H1 (cell line): ENCODE data around the gene PUS7L. TPM values are rescaled to one million over a fixed set of nuclear protein-coding genes. Genes with fewer than 3 reads are reported as not detected.

Source experiments
- CTCF ChIA-PET: fragments of 300-600 bp; sonication (Branson Sonifier 250); formaldehyde crosslinking; loops from one replicate; lab custom pipeline; 2021; ENCODE audit not compliant: partially characterized antibody; lab: Charles Lee
- POLR2A ChIA-PET: fragments of 300-600 bp; sonication (Branson Sonifier 250); formaldehyde crosslinking; loops from one replicate; lab custom pipeline; 2021; ENCODE audit warnings: inconsistent platforms; ENCODE audit not compliant: partially characterized antibody; lab: Charles Lee
- DNase-seq, 2 experiments: peaks; one replicate each; pipeline versions ENCODE4 v3.0.0 to v3.0.0-alpha.2; 2010 to 2022; ENCODE audit warnings: low spot score in 2 of 2, low read depth in 1 of 2, mixed read lengths in 1 of 2
- FAIRE-seq: peaks from 2 replicates; lab custom pipeline; 2011; peaks lifted over from hg19 to GRCh38; lab: Jason Lieb, UNC
- H2AFZ ChIP-seq: 2 replicates; pipeline ENCODE4 v1.8.1; 2012; ENCODE audit warnings: low read length, inconsistent platforms
- H2AK5ac ChIP-seq: 2 replicates; pipeline ENCODE4 v1.6.1; 2013; ENCODE audit warnings: low read depth, low read length
- H2BK120ac ChIP-seq: replicated peaks from 2 replicates; pipeline ENCODE3; 2013; ENCODE audit warnings: low read depth, low read length, inconsistent platforms
- H2BK12ac ChIP-seq: 2 replicates; pipeline ENCODE4 v1.6.1; 2013; ENCODE audit warnings: low read depth, low read length
- H2BK15ac ChIP-seq: 2 replicates; pipeline ENCODE4 v1.6.1; 2013; ENCODE audit warnings: low read length
- H2BK20ac ChIP-seq: 2 replicates; pipeline ENCODE4 v1.6.1; 2013; ENCODE audit warnings: low read length
- H2BK5ac ChIP-seq: 2 replicates; pipeline ENCODE4 v1.6.1; 2013; ENCODE audit warnings: low read depth, low read length
- H3K14ac ChIP-seq: 2 replicates; pipeline ENCODE4 v1.6.1; 2013; ENCODE audit warnings: inconsistent platforms; ENCODE audit not compliant: insufficient read length
- H3K18ac ChIP-seq: 2 replicates; pipeline ENCODE4 v1.6.1; 2013; ENCODE audit warnings: low read length; ENCODE audit errors: extremely low read depth
- H3K23ac ChIP-seq: 2 replicates; pipeline ENCODE4 v1.6.1; 2013; ENCODE audit warnings: inconsistent platforms; ENCODE audit not compliant: insufficient read length
- H3K23me2 ChIP-seq: 2 replicates; pipeline ENCODE4 v1.6.1; 2013; ENCODE audit warnings: low read depth, low read length
- H3K27ac ChIP-seq: 2 replicates; pipeline ENCODE4 v1.6.1; 2011; ENCODE audit warnings: low read depth, low read length, inconsistent platforms
- H3K27me3 ChIP-seq, 4 experiments: replicated peaks in 1 of 4; 1 replicate in 1 of 4; 2 replicates in 3 of 4; pipeline versions ENCODE4 v1.6.1 to v1.8.1; 2011 to 2013; ENCODE audit warnings: low read length in 3 of 4, mild to moderate bottlenecking in 3 of 4, inconsistent platforms in 2 of 4, mixed read lengths in 2 of 4, moderate library complexity in 1 of 4; ENCODE audit not compliant: control insufficient read depth in 3 of 4, insufficient read depth in 3 of 4; ENCODE audit errors: extremely low read depth in 1 of 4
- H3K36me3 ChIP-seq, 4 experiments: 2 replicates each; pipeline versions ENCODE4 v1.6.1 to v1.8.1; 2011 to 2013; ENCODE audit warnings: mild to moderate bottlenecking in 4 of 4, low read length in 3 of 4, moderate library complexity in 2 of 4, control low read depth in 1 of 4, inconsistent platforms in 1 of 4; ENCODE audit not compliant: insufficient read depth in 4 of 4, control insufficient read depth in 2 of 4
- H3K4ac ChIP-seq: replicated peaks from 2 replicates; pipeline ENCODE3; 2013; ENCODE audit warnings: low read length, low read depth, mixed read lengths, inconsistent platforms; ENCODE audit not compliant: insufficient read length
- H3K4me1 ChIP-seq, 4 experiments: replicated peaks in 1 of 4; 1 replicate in 1 of 4; 2 replicates in 3 of 4; pipeline versions ENCODE4 v1.6.1 to v1.8.1; 2011 to 2013; ENCODE audit warnings: low read length in 3 of 4, inconsistent platforms in 2 of 4, mixed read lengths in 1 of 4; ENCODE audit not compliant: insufficient read depth in 4 of 4, control insufficient read depth in 3 of 4
- H3K4me2 ChIP-seq, 2 experiments: 2 replicates each; pipeline versions ENCODE4 v1.6.1 to v1.8.1; 2011 to 2013; ENCODE audit warnings: low read depth in 2 of 2, low read length in 2 of 2, control low read depth in 1 of 2, inconsistent platforms in 1 of 2, mild to moderate bottlenecking in 1 of 2; ENCODE audit not compliant: insufficient read depth in 1 of 2
- H3K4me3 ChIP-seq, 4 experiments: fragments of 200-600, 300-600 bp in 1 of 4; sonication (generic), shearing (Covaris generic), sonication (Bioruptor Twin) in 1 of 4; 2 replicates each; pipeline versions ENCODE4 v1.5.1 to v1.8.1; 2011 to 2016; ENCODE audit warnings: low read length in 4 of 4, low read depth in 3 of 4, control low read depth in 2 of 4, inconsistent platforms in 2 of 4, mild to moderate bottlenecking in 2 of 4, mixed read lengths in 1 of 4, moderate library complexity in 1 of 4; ENCODE audit not compliant: insufficient read depth in 2 of 4; ENCODE audit errors: extremely low read depth in 1 of 4
- H3K56ac ChIP-seq: replicated peaks from 2 replicates; pipeline ENCODE3; 2013; ENCODE audit warnings: low read depth, mild to moderate bottlenecking, mixed read lengths, low read length, inconsistent platforms; ENCODE audit not compliant: insufficient read length
- H3K79me1 ChIP-seq: 2 replicates; pipeline ENCODE4 v1.6.1; 2013; ENCODE audit warnings: low read depth, low read length, control low read depth
- H3K79me2 ChIP-seq, 2 experiments: 2 replicates each; pipeline versions ENCODE4 v1.6.1 to v1.8.1; 2012 to 2013; ENCODE audit warnings: low read length in 2 of 2, mild to moderate bottlenecking in 2 of 2, inconsistent platforms in 1 of 2; ENCODE audit not compliant: insufficient read depth in 2 of 2, control insufficient read depth in 1 of 2
- H3K9ac ChIP-seq, 4 experiments: replicated peaks in 1 of 4; 1 replicate in 1 of 4; 2 replicates in 3 of 4; pipeline versions ENCODE4 v1.6.1 to v1.8.1; 2011 to 2013; ENCODE audit warnings: low read depth in 3 of 4, low read length in 3 of 4, control low read depth in 2 of 4, mild to moderate bottlenecking in 2 of 4, moderate library complexity in 2 of 4, inconsistent platforms in 1 of 4; ENCODE audit errors: extremely low read depth in 1 of 4
- H3K9me3 ChIP-seq, 2 experiments: 2 replicates each; pipeline versions ENCODE4 v1.6.1 to v1.8.1; 2012 to 2013; ENCODE audit warnings: mild to moderate bottlenecking in 2 of 2, moderate library complexity in 2 of 2, control low read depth in 1 of 2, inconsistent platforms in 1 of 2, low read depth in 1 of 2, low read length in 1 of 2, mixed read lengths in 1 of 2; ENCODE audit not compliant: insufficient read depth in 2 of 2
- H4K20me1 ChIP-seq, 2 experiments: replicated peaks in 1 of 2; 2 replicates each; pipeline versions ENCODE3 to v1.8.1; 2011 to 2013; ENCODE audit warnings: inconsistent platforms in 2 of 2, low read length in 2 of 2, mild to moderate bottlenecking in 1 of 2; ENCODE audit not compliant: insufficient read depth in 2 of 2, control insufficient read depth in 1 of 2
- H4K5ac ChIP-seq: 2 replicates; pipeline ENCODE4 v1.6.1; 2013; ENCODE audit warnings: low read length, low read depth, mixed read lengths, inconsistent platforms; ENCODE audit not compliant: insufficient read length
- H4K8ac ChIP-seq: 2 replicates; pipeline ENCODE4 v1.8.0; 2013; ENCODE audit warnings: mild to moderate bottlenecking, moderate library complexity, low read length, inconsistent platforms; ENCODE audit not compliant: insufficient read depth; ENCODE audit errors: extremely low read depth
- H4K91ac ChIP-seq: replicated peaks from 2 replicates; pipeline ENCODE3; 2013; ENCODE audit warnings: low read length, mixed read lengths, inconsistent platforms; ENCODE audit not compliant: insufficient read length
- BRCA1 ChIP-seq: IDR thresholded peaks from 2 replicates; pipeline ENCODE4 v1.6.1; 2012; ENCODE audit warnings: low read depth, low read length, improper control_type of control experiment
- CBX5 ChIP-seq: fragments of 300-800, 300-1000 bp; sonication (generic); IDR thresholded peaks from 2 replicates; pipeline ENCODE4 v1.7.1; 2016; ENCODE audit warnings: antibody characterized with exemption, low read length, low read depth
- CTBP2 ChIP-seq: IDR thresholded peaks from 2 replicates; pipeline ENCODE4 v1.7.0; 2011; ENCODE audit warnings: borderline replicate concordance, mild to moderate bottlenecking, moderate library complexity, mixed read lengths, low read length; ENCODE audit not compliant: insufficient read depth, insufficient read length
- HDAC6 ChIP-seq: IDR thresholded peaks from one replicate; pipeline ENCODE4 v1.7.1; 2012; ENCODE audit warnings: low read depth, mild to moderate bottlenecking, inconsistent platforms, low read length, moderate library complexity
- KDM4A ChIP-seq: IDR thresholded peaks from one replicate; pipeline ENCODE4 v1.7.1; 2012; ENCODE audit warnings: low read depth, mild to moderate bottlenecking, moderate library complexity, low read length, inconsistent platforms; ENCODE audit not compliant: severe bottlenecking
- KDM5A ChIP-seq: fragments of 200-600 bp; IDR thresholded peaks from 2 replicates; pipeline ENCODE4 v1.7.1; 2012; ENCODE audit warnings: mild to moderate bottlenecking, low read length, inconsistent platforms, mixed read lengths
- RFX5 ChIP-seq: IDR thresholded peaks from 2 replicates; pipeline ENCODE4 v1.6.1; 2011; ENCODE audit warnings: low read depth, low read length, improper control_type of control experiment, borderline replicate concordance
- SP2 ChIP-seq: IDR thresholded peaks from 2 replicates; pipeline ENCODE4 v1.6.1; 2012; ENCODE audit warnings: mild to moderate bottlenecking, low read length, inconsistent platforms
- TCF12 ChIP-seq: IDR thresholded peaks from 2 replicates; pipeline ENCODE4 v1.6.1; 2011; ENCODE audit warnings: low read depth, mild to moderate bottlenecking, low read length
- USF2 ChIP-seq: IDR thresholded peaks from 2 replicates; pipeline ENCODE4 v1.6.1; 2011; ENCODE audit warnings: low read length, improper control_type of control experiment
- WGBS, 2 experiments: shearing (Covaris generic) in 1 of 2; methylation state at CpG; one replicate each; pipeline versions ENCODE4 v1.1.6 to v1.1.7; 2013 to 2015; ENCODE audit warnings: low lambda C conversion rate in 2 of 2, mixed read lengths in 2 of 2, inconsistent platforms in 1 of 2, low coverage in 1 of 2, missing lambda C conversion rate in 1 of 2; ENCODE audit not compliant: insufficient replicate concordance in 2 of 2, insufficient coverage in 1 of 2, insufficient read length in 1 of 2; ENCODE audit errors: extremely low coverage in 1 of 2, missing lambda C conversion rate in 1 of 2; 5-methylcytosine and 5-hydroxymethylcytosine counted together
- polyA plus RNA-seq, 7 experiments: library from polyadenylated mRNA; depleted of rRNA in 3 of 7; stranded (reverse) in 5 of 7; unstranded in 2 of 7; fragments of >200 nt in 5 of 7; fragments of 200-250 nt in 2 of 7; gene quantifications; 1 replicate in 5 of 7; 2 replicates in 1 of 7; 4 replicates in 1 of 7; pipeline versions ENCODE4 v1.2.1 to v1.2.3, GENCODE V29; 2011 to 2013; ENCODE audit warnings: missing spikeins in 2 of 7, mixed read lengths in 2 of 7
- total RNA-seq: library from RNA; stranded (reverse); fragmentation: NEBNext Ultra II Directional; extraction: Animal tissue kit (Norgen Biotek cat#: 25700); gene quantifications from 2 replicates; pipeline ENCODE4 v1.2.1, GENCODE V29; 2021
- TF ChIP-seq, protein P1 (sequence below), 3 experiments: IDR thresholded peaks; 1 replicate in 2 of 3; 2 replicates in 1 of 3; pipeline versions ENCODE4 v1.5.1 to v1.6.1; 2011; ENCODE audit warnings: low read length in 3 of 3, mild to moderate bottlenecking in 3 of 3, inconsistent platforms in 2 of 3, low read depth in 1 of 3, moderate library complexity in 1 of 3; ENCODE audit not compliant: insufficient read depth in 1 of 3; ENCODE audit errors: control extremely low read depth in 1 of 3

PUS7L gene
- total and polyA plus RNA-seq, 2 of the 8 experiments (the other 6 are each of a cell fraction or from before 2014, with no cell fraction given), result 3.6 to 26.8 TPM

DNA sequence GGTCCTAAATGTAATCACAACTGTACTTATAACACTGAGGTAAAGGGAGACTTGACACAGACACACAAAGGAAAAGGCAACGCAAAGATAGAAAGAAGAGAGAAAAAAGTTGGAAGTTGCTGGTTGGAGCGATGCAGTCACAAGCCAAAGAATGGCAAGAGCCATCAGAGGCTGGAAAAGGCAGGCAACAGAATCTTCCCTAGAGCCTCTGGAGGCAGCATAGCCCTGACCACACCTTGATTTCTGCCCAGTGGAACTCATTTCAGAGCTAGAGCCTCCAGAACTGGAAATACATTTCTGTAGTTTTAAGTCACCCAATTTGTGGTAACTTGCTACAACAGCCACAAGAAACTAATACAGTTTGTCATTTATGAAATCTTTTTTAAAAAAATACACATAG, 89.2 kb downstream of the PUS7L start:
- H3K23me2 ChIP-seq, result no peaks in the 10 kb centered on the region
- no peak overlapping the region for H3K23ac ChIP-seq
- POLR2A ChIA-PET, result no interaction called here
- no peaks in the 10 kb centered on the region for H3K9me3 ChIP-seq
- no peak overlapping the region for H2AK5ac ChIP-seq
- no peaks in the 10 kb centered on the region for H3K79me2 ChIP-seq
- no peaks in the 10 kb centered on the region for H3K4me1 ChIP-seq
- H3K36me3 ChIP-seq, result no peaks in the 10 kb centered on the region
- no peak for DNase-seq
- no peak overlapping the region for H3K9ac ChIP-seq
- no peak overlapping the region for H2BK5ac ChIP-seq
- no peak overlapping the region for H3K18ac ChIP-seq
- no peak overlapping the region for H2BK120ac ChIP-seq
- no peak overlapping the region for H3K4me2 ChIP-seq
- H3K4ac ChIP-seq, result no peak overlapping the region
- H2BK20ac ChIP-seq, result no peak overlapping the region
- H4K5ac ChIP-seq, result no peak overlapping the region
- H2AFZ ChIP-seq, result no peak overlapping the region
- H3K27me3 ChIP-seq, result no peaks in the 10 kb centered on the region
- H3K4me3 ChIP-seq, result no peak overlapping the region
- no peak overlapping the region for H4K91ac ChIP-seq
- 79% methylated on average over 2 of the region's 2 CpGs; no CpG with 5 or more reads in 1 of the 2 experiments for WGBS, 2 experiments
- H3K56ac ChIP-seq, result no peak overlapping the region
- H4K20me1 ChIP-seq, result no peaks in the 10 kb centered on the region
- H3K79me1 ChIP-seq, result no peaks in the 10 kb centered on the region
- FAIRE-seq, result no peak
- no peak overlapping the region for H3K14ac ChIP-seq
- no peak overlapping the region for H4K8ac ChIP-seq
- H3K27ac ChIP-seq, result no peak overlapping the region
- CTCF ChIA-PET, result interaction anchor here (0.5 to 1.2 kb wide), 2 partner anchors 169 to 187 kb away, joined by 3 to 4 read pairs; no protein-coding TSS in a partner anchor
- no peak overlapping the region for H2BK12ac ChIP-seq
- no peak overlapping the region for H2BK15ac ChIP-seq
- TF ChIP-seq KDM5A, result no peak
- no peak for TF ChIP-seq CBX5
- TF ChIP-seq KDM4A, result no peak
- TF ChIP-seq CTBP2, result no peak
- TF ChIP-seq RFX5, result no peak
- no peak for TF ChIP-seq TCF12
- no peak for TF ChIP-seq SP2
- TF ChIP-seq, protein P1, sequence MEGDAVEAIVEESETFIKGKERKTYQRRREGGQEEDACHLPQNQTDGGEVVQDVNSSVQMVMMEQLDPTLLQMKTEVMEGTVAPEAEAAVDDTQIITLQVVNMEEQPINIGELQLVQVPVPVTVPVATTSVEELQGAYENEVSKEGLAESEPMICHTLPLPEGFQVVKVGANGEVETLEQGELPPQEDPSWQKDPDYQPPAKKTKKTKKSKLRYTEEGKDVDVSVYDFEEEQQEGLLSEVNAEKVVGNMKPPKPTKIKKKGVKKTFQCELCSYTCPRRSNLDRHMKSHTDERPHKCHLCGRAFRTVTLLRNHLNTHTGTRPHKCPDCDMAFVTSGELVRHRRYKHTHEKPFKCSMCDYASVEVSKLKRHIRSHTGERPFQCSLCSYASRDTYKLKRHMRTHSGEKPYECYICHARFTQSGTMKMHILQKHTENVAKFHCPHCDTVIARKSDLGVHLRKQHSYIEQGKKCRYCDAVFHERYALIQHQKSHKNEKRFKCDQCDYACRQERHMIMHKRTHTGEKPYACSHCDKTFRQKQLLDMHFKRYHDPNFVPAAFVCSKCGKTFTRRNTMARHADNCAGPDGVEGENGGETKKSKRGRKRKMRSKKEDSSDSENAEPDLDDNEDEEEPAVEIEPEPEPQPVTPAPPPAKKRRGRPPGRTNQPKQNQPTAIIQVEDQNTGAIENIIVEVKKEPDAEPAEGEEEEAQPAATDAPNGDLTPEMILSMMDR (IDR thresholded peaks at IDR 0.05; ENCODE audit: control extremely low read depth in 1 of 3, insufficient read depth in 1 of 3, low read depth in 1 of 3, low read length in 3 of 3), result no peak
- no peak for TF ChIP-seq BRCA1
- no peak for TF ChIP-seq USF2
- TF ChIP-seq HDAC6, result no peak
